ENCODE results near the gene CCDC51.
"Not testable (repeated sequence)": the region's sequence is repeated elsewhere in the genome, so short reads cannot be mapped to it uniquely, and the experiment has no call there.

The CCDC51 gene

DNA sequence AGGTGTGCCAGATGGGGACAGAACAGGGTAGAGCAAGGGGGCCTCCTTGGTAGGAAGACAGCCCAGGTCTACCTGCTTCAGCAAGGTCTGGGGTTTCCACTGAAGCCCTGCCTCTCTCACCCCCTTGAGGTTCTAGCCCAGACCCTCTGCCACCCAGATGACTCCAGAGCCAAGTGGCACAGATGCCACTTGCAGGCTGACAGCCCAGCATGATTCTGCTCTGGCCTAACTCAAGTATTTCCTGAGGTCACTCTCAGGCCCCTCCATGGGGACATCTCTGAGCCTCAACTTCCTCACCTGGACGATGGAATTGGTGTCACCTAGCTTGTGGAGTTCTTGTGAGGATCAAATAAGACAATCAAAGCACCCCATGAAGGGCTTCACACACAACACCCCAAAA lies 33.9 kb downstream of the CCDC51 start:
- DNase-seq (ENCODE audit: low spot score), result no peak

GRCh38 chr3:48405343-48405881 lies 34.5 kb downstream of the CCDC51 start:
- DNase-seq (ENCODE audit: low spot score), result no peak

GRCh38 chr3:48404440-48405342 lies 35.2 kb downstream of the CCDC51 start:
- no peak for DNase-seq (ENCODE audit: low spot score)

DNA sequence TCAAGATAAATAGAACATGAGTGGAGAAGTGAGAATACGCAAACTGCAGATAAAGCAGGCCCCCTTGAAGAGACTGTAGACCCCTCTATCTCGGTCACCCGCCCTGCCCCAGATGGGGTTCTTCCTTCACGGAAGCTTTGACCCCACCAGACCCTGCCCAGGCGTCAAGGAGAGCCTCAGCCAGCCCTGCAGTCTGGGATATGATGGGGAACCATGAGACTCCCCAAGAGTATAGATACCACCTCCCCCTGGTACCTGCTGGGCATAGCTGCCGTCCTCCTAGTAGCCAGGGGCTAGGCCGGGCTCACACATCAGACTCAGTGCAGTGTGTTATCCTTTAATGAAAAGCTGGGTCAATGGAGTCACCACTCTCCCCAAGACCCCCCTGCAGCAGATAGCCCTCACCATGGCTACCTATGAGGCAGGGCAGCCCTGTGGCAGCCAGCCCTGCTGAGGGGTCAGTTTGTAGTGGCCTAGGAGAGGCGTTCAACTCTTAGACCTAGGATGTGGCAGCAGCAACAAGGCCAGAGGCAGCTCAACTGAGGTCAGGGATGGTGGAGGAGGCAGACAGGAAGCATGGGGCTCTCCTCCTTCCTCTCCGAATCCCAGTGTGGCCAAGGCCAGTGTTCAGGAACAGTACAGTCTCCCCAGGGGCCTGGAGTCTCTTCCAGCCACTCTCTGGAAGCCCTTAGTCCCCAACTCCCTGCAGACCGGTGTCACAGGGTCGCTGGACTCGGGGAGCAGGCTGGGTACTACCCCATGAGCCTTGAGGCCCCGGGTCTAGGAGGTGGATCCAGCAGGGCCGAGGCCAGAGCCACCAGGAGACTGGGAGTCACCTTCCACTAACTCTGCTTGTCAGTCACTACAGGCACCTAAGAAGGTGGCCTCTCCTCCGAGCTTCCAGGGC lies 36.1 kb downstream of the CCDC51 start:
- DNase-seq (ENCODE audit: low spot score), result no peak

DNA sequence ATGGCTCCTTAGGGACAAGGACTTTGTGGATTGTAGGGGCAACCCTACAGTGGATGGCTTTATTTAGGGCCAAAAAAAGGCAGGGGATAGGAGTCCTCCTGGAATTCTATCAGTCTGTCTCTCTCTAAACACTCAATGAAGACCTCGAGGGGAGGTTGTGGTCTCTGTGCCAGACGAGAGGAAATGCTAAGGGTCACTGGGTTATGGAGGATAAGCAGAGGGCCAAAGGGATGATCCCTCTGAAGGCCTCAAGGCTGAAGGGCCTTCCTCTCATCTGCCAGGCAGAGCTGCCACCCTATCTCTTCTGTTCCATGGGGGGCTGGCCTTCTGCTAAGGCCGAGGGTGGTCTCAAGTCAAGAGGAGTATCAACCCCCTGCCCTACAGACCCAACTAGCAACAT lies 37.0 kb downstream of the CCDC51 start:
- DNase-seq (ENCODE audit: low spot score), result no peak

GRCh38 chr3:48402281-48402732 lies 37.6 kb downstream of the CCDC51 start:
- DNase-seq (ENCODE audit: low spot score), result no peak

GRCh38 chr3:48401434-48401901 lies 38.5 kb downstream of the CCDC51 start:
- DNase-seq (ENCODE audit: low spot score), result not testable (repeated sequence)

DNA sequence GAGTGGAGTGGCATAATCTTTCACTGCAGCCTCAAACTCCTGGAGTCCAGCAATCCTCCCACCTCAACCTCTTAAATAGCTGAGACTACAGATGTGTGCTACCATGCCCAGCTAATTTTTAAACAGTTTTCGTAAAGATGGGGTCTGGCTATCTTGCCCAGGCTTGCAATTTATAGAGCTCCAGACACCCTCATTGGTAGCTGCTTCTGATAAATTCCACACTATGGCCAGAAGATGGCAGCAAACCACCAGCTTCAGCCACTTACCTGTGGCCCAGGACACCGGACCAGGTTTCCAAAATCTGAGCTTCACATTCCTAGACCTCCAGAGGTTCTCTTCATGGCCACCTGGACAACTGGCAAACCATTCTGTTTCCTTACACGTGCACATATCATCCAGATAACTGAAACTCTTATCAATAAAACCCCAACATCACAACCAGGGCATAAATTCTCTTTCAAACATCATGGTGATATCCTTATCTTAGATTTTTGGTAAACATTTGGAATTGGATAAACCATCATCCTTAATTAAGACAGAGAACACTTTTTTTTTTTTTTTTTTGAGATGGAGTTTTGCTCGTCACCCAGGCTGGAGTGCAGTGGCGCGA lies 39.0 kb downstream of the CCDC51 start:
- peak; percentile 77 for DNase-seq (ENCODE audit: low spot score)

GRCh38 chr3:48399387-48400172 lies 40.3 kb downstream of the CCDC51 start:
- no peak for DNase-seq (ENCODE audit: low spot score)

DNA sequence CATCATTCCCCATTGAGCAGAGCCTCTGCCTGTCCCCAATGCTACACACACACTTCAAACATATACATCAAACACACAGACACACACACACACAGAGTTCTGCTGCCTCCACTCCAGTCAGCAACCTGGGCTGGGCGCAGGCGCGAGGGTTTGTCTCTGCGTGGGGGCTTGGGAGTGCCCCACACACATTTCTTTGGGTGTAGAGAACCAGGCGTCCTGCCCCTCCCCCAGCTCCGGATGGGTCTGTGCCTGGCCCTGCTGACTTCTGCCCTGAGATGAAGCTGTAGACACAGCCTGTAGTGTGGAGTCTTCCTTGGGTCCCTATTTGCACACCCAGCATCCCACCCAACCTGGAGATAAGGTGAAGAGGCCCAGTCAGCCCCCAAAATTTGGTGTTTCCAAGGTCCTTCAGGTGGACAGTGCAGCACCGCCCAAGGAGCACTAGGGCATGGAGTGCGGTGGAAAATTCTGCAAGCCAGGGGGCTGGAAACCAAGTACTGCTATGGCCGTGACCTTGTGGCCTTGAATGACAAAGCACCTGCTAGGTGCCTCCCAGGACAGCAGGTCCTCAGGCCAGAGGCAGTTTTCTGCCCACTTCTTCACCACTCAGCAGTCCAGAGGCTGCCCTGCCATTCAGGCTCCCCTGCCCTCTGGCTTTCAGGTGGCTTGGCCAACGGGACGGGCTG lies 41.1 kb downstream of the CCDC51 start:
- no peak for DNase-seq (ENCODE audit: low spot score)

- no peak for DNase-seq (ENCODE audit: low spot score)
These were observed 41.9 kb downstream of the CCDC51 start for GRCh38 chr3:48397767-48398681.

DNA sequence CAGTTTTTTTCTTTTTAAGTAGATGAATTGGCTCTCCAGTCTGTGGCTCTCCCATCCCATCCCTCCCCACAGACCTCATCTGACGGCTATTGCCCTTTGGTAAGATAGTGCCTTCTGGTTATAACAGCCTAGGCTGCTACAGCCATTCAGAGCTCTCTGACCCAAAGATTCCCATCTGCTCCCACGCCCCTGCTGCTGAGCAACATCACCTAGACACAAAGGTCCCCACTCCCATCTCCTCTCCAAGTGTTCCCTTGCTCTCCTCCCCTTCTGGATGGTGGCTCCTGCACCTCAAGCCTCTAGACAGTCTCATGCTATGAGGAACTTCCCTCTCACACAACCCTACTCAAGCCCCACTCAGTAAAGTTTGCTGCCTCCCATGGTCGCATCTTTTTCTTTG lies 44.2 kb downstream of the CCDC51 start:
- no peak for DNase-seq (ENCODE audit: low spot score)

GRCh38 chr3:48394391-48394790 lies 45.5 kb downstream of the CCDC51 start:
- DNase-seq (ENCODE audit: low spot score), result no peak

DNA sequence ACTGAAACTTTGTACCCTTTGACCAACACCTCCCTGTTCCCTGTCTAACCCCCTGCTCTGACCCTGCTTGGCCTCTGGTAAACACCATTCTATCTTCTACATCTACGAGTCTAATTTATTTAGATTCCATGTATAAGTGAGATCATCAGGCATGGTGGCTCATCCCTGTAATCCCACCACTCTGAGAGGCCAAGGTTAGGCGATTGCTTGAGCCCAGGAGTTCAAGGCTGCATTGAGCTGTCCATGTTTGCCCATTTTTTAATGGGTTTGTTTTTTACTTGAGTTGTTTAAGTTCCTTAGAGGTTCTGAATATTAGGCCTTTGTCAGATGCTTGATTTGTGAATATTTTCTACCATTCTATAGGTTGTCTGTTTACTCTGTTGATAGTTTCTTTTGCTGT lies 51.0 kb downstream of the CCDC51 start:
- DNase-seq (ENCODE audit: low spot score), result no peak

DNA sequence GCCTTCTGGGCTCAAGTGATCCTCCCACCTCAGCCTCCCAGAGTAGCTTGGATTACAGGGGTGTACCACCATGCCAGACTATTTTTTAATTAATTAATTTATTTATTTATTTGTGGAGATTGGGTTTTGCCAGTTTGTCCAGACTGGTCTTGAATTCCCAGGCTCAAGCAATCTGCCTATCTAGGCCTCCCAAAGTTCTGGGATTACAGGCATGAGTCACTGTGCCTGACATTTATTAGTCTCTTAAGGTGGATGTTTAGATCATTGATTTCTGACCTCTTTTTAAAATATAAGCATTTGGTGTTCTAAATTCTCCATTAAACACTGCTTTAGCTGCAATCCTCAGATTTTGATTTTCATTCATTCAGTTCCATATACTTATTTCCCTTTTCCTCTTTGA lies 52.3 kb downstream of the CCDC51 start:
- no peak for DNase-seq (ENCODE audit: low spot score)
